ENCODE measurements around the gene STRA8.

Gene STRA8

GRCh38 chr7:135236727-135237126 lies 3.1 kb downstream of the STRA8 start:
- no peak for DNase-seq (ENCODE audit: low read depth in 3 of 3, low spot score in 1 of 3)

DNA sequence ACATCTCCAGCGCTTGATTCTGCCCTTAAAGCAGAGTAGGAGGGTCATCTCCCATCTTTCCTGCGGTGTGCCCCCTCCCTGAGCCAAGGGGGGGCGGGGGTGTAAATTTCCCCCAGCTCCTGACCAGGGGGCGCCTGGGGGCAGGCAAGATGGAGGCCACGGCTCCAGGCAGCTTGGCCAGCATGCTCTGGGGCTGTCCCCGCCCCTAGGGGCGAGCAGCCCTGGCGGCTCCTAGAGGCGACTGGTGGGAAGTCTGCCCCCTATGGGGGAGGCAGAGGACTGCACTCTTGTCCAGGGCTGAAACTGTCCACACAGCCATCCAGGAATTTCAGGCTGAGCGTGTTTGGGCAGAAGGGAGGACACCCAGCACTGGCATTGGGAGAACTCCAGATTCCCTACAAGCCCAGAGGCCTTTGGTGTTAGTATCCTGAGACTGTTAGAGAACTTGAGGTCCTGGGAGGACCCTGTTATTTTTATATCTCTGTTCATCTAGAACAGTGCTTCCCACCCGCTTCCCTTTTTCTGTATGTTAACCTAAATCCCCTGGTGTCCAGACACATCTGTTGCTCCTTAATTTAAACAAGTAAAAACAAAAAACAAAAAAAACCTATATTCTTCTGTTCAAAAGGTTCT lies 4.6 kb downstream of the STRA8 start:
- no peak for DNase-seq (ENCODE audit: low read depth in 3 of 3, low spot score in 1 of 3)

GRCh38 chr7:135239263-135239662 lies 5.6 kb downstream of the STRA8 start:
- DNase-seq (ENCODE audit: low read depth in 3 of 3, low spot score in 1 of 3): no peak

DNA sequence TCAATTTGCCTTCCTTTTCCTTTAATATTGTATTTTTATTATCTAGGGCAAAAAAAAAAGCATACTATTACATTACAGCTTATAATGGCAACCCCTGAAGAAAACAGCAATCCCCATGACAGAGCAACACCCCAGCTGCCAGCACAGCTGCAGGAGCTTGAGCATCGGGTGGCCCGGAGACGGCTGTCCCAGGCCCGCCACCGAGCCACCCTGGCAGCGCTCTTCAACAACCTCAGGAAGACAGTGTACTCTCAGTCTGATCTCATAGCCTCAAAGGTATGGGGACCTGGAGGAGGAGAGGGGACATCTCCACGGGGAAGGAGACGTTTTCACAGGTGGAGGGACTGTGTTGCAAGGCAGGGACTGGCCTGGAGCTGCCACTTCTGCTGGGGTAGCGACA lies 6.8 kb downstream of the STRA8 start:
- no peak for DNase-seq (ENCODE audit: low read depth in 3 of 3, low spot score in 1 of 3)

DNA sequence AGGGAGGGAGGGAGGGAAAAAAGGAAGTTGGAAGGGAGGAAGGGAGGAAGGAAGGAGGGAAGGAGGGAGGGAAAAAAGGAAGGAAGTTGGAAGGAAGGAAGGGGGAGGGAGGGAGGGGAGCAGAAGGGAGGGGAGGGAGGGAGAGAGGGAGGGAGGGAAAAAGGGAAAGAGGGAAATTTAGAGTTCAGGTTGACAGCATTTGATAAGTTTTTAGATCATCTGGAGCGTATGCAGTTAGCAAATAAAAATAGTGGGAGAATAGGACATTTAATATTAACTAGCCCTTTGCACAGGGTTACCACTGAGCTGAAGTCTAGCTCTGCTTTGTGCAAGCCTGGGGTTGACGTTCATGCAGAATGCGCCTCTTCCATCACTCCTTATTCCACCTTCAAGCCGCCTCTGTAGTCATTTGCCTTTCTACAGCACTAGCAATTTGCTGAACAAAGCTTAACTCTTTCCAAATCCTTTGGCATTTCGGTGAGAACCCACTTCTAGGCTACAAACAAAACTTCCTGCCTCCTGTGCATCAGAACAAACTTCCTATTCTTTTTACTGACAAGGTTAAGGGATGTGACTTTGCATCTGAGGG lies 8.6 kb downstream of the STRA8 start:
- no peak for DNase-seq (ENCODE audit: low read depth in 3 of 3, low spot score in 1 of 3)

DNA sequence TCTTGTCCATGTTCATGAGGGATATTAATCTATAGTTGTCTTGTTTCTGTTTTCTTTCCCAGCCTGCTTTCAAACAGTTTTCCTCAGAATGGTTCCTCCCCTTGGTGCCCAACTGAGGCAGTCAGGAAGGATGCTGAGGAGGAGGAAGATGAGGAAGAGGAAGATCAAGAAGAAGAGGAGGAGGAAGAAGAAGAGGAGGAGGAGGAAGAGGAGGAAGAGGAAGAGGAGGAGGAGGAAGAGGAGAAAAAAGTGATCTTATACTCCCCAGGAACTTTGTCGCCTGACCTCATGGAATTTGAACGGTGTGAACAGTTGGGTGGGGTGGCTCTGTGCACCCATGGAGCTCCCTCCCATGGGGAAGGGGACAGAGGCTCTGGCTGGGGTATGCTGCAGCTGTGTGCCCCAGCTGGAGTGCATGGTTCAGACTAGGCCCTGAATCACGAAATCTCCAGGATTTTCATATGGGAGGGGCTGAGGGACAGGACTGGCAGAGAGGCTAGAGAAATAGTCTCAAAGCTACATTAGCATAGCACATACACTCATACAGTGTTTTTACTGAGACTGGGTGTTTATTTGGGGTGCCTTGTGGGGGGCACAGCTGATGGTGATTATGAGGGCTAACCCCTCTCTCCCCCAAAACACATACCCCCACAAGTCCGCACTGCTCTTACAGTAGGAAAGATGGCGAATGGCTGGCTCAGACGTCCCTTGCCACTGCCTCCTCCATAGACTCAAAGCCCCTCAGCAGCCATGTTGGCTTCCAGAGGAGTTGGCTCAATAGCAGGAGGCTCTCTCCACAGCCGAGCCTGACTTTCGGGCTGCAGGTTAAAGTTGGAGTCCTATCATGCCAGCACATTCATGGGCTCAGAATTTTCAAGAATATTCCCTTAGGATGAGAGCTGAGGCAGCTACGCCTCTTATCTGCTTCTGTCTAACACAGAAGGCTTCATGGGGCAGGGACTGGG lies 11.9 kb downstream of the STRA8 start:
- no peak for DNase-seq (ENCODE audit: low read depth in 3 of 3, low spot score in 1 of 3)

DNA sequence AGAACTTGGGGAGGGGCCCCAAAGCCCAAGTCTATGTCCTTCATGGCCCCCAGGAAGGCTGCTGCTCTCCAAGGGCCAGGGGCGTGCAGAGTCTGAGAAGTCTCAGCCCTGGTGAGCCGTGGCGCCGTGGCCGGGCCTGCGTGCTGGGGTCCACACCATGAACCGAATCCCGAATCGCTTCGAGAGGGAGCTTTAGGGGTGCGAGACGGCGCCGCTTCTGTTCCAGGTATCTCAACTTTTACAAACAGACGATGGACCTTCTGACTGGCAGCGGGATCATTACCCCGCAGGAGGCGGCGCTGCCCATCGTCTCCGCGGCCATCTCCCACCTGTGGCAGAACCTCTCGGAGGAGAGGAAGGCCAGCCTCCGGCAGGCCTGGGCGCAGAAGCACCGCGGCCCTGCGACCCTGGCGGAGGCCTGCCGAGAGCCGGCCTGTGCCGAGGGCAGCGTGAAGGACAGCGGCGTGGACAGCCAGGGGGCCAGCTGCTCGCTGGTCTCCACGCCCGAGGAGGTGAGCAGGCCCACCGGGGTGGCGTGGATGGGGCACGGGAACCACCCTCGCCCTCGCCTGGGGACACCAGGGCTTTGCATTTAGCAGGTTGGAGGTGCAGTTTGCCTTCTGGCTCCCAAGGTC lies 12.7 kb downstream of the STRA8 start:
- DNase-seq (ENCODE audit: low read depth in 3 of 3, low spot score in 1 of 3): no peak

DNA sequence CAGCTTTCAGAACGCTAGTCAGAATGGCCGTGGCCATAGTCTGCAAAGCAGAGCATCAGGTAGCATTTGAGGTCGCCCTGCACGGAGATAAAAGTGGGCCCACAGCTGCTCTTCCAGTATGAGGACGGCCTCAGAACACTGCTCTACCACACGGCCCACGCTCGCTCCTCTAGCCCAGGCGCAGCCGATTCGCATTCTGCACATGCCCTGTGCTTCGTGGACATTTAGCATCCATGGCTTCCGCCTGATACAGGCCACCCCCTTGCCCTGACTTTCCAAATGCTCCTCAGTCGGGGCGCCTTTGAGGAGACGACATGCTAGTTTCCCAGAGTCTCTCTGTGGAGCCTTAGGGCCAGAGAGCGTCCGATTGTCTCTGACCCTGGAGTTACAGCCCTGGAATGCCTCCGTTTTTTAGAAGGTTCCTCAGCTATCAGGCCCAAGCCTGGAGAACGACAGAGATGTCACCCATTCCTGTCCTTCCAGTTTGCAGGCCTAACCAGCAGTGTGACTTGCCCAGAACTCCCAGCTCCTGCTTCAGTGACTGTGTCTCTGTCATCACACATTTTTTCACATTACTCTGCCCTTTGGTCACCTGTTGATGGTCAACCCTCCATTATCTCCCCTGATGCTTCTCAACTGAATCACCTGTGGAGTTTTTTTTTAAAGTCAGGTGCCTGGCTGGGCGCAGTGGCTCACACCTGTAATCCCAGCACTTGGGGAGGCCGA lies 14.3 kb downstream of the STRA8 start:
- no peak for DNase-seq (ENCODE audit: low read depth in 3 of 3, low spot score in 1 of 3)

DNA sequence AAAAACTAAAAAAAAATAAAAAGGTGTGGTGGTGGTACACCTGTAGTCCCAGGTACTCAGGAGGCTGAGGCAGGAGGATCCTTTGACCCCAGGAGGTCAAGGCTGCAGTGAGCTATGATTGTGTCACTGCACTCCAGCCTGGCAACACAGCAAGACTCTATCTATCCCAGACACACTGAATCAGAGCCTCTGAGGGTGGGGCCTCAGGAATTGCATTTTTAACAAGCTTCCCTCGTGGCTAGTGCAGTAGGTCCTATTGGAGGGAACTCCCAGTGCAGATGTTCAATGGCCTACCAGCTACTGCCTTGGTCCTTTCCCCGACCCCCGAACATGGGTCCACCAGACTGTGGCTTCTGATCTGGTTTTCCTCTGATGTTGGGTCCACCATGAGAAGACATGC lies 14.9 kb downstream of the STRA8 start:
- DNase-seq (ENCODE audit: low read depth in 3 of 3, low spot score in 1 of 3): no peak

DNA sequence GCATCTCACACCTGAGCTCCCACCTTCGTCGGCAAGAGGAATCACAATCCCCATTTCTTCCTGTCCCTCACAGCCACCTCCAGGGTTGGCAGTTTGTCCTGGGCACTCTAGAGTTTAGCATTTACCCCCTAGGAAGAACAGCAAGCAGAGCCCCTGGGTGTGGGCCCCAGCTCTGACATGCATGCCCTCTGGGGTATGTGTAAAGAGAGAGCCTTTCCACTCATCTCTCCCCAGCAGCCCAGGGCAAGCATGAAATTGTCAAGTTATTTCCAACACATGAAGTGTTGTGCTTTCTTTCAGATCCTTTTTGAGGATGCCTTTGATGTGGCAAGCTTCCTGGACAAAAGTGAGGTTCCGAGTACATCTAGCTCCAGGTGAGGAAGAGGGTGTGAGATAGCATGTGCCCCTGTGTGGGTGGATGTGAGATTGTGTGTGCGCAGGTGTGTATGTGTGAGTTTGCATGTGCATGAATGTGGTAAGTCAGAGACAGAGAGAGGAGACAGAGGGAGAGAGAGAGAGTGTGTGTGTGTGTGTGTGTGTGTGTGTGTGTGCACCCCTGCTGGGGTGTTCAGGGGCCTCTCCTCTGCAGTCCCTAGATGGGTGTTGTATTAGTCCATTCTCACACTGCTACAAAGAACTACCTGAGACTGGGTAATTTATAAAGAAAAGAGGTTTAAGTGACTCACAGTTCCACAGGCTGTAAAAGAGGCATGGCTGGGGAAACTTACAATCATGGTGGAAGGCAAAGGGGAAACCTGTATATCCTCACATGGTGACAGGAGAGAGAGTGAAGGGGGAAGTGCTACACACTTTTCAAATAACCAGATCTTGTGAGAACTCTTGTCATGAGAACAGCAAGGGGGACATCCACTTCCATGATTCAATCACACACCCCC lies 18.1 kb downstream of the STRA8 start:
- DNase-seq (ENCODE audit: low read depth in 3 of 3, low spot score in 1 of 3): no peak

DNA sequence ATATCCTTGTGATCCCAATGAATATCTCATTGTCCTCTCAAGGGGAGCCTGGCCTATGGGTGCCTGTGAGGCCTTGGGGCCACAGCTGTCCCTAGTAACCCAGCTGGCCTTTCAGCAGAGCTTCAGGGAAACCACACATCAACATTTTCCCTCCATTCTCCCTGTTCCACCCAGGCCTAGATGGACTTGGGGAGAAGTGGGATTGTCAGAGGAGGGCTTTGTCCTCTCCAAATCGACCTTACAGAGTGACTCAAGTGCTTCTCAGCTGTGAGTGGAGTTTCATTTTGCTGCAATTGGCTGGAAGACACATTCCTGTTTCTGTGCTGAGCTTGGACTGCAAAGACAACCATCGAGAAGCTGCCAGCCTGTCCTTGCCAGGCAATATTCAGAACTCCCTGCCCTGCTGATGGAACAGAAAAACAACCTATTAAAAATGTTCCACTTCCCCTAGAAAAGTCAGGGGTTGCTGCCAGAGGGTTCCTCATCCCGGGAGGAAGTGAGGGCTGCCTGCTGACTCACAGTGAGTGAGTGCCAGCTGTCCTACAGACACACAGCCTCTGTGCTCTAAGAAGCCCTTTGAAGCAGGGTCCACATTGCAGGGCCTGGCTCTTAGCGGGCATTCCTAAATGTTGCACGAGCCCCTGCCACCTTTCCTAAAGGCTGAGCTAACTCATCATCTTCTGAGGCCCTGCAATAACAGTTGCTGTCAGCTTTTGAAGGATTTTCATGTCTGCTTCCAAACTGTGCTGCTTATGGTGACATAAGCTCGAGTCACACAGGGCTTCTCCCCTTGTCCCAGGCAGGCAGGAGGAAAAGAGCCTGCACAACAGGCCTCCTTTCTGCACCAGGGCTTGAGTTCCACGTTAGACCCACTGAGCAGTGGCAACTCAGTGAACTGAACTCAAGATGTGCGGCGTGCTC lies 20.5 kb downstream of the STRA8 start:
- DNase-seq (ENCODE audit: low read depth in 3 of 3, low spot score in 1 of 3): no peak

DNA sequence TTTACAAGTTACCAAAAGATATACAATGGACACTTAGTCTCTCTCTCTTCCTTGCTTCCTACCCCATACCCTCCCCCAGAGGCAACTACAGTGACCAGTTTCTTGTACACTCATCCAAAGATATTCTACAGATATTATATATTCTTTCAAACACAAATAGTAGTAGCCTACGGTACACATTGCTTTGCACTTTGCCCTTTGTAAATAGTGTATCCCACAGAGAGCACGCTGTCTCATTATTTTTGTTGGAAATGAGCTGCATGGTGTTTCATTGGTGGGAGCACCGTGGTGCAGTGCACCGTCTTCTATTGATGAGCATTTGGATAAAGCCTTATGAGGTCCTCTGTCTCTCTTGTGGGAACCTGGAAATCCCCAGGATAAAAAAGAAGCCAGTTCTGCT lies 24.2 kb downstream of the STRA8 start:
- DNase-seq (ENCODE audit: low read depth in 3 of 3, low spot score in 1 of 3): no peak

- DNase-seq (ENCODE audit: low read depth in 3 of 3, low spot score in 1 of 3): no peak
Measured at GRCh38 chr7:135258585-135258984, 24.9 kb downstream of the STRA8 start.

- DNase-seq (ENCODE audit: low read depth in 3 of 3, low spot score in 1 of 3): no peak
Measured at GRCh38 chr7:135259702-135260101, 26.1 kb downstream of the STRA8 start.

DNA sequence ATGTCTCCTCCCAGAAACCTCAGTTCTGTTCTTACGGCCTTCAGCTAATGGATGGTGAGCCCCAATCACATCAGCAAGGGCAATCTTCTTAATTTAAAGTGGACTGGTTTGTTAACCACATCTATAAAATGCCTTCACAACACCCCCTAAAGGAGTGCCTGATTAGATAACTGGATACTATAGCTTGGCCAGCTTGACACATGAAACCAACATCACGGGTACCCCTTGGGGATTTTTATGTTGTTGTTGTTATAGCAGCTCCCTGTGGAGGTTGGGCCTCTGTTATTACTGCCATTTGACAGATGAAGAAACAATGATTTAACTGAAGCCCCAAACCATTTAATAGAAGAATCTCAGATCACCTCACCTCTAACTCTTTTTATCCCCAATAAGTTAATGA lies 26.8 kb downstream of the STRA8 start:
- DNase-seq (ENCODE audit: low read depth in 3 of 3, low spot score in 1 of 3): no peak

DNA sequence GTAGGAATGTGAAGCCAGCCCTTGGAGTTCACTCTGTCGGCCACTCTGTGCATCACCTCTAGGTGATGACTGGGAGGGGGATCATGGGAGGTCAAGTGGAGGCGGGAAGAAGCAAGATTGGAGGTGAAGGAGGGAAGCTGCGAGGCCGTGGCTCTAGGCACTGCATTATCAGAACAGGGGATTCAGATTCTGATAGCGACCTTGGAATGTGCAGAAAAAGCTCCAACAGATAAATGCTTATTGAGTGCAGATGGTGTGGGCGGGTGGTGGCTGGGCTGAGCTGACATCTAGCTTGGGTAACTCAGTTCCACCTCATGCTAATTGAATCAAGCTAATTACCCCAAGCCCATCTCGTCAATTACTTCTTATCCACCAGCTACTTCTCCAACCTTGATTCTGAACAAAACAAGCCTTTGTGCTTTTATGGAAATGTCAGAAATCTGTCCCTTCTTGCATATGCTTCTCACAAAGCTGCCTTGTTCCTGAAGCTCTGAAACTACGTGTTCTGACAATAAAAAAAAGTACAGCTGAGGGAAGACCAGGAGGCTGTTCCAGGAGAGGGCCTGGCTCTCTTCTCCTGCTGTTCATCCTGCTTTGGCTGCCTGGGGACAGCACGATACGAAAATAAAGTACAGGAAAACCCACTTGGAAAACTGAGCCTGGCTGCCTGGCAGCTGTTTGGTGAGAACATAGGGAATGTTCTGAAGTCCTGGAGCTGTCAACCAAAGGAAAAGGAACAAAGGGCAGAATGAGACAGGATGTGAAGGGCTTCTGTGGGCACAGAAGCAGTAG lies 27.5 kb downstream of the STRA8 start:
- DNase-seq (ENCODE audit: low read depth in 3 of 3, low spot score in 1 of 3): no peak

GRCh38 chr7:135262623-135263320 lies 29.1 kb downstream of the STRA8 start:
- DNase-seq (ENCODE audit: low read depth in 3 of 3, low spot score in 1 of 3): no peak
